HepG2 (cell line): Measurements from ENCODE around the gene GALNT16. TPM values are rescaled to one million over a fixed set of nuclear protein-coding genes. Genes with fewer than 3 reads are reported as not detected.

Experiments used
- ATAC-seq: fragments of 200-7000 bp; cut with Tn5 transposase; 3 replicates; pipeline ENCODE4 v1.9.1; 2020; ENCODE audit warnings: mild to moderate bottlenecking, moderate library complexity
- BruUV-seq: library from RNA; stranded (reverse); fragments of 400-500 nt; replicated peaks from 2 replicates; lab custom pipeline; 2021; lab: Mats Ljungman, UMichigan
- CTCF ChIA-PET: fragments of 300-600 bp; formaldehyde crosslinking; extraction: SDS; loops from one replicate; lab custom pipeline; 2021; ENCODE audit warnings: low total read pairs, inconsistent platforms, low intra/inter-chr PET ratio; lab: Yijun Ruan, JAX
- POLR2A ChIA-PET: fragments of 350-600 bp; sonication (Branson Sonifier 250); formaldehyde crosslinking; loops from one replicate; lab custom pipeline; 2020; ENCODE audit warnings: antibody characterized with exemption, inconsistent platforms; lab: Yijun Ruan, JAX
- DNase-seq: peaks from one replicate; pipeline ENCODE4 v3.0.0-alpha.2; 2015; ENCODE audit warnings: low spot score
- FAIRE-seq: peaks from 3 replicates; lab custom pipeline; 2011; peaks lifted over from hg19 to GRCh38; lab: Jason Lieb, UNC
- H2AFZ ChIP-seq: one replicate; pipeline ENCODE4 v1.6.1; 2011; ENCODE audit warnings: low read length, inconsistent platforms
- H3K27ac ChIP-seq: fragments of 300-600 bp; 3 replicates; pipeline ENCODE4 v1.8.0; 2011; ENCODE audit warnings: mixed run types, mild to moderate bottlenecking, mixed read lengths, low read length, inconsistent platforms; ENCODE audit not compliant: insufficient read depth; ENCODE audit errors: extremely low read length
- H3K27me3 ChIP-seq, 2 experiments: fragments of 200-600 bp in 1 of 2; 2 replicates in 1 of 2; 3 replicates in 1 of 2; pipeline versions ENCODE4 v1.6.0 to v1.8.0; 2011; ENCODE audit warnings: low read length in 2 of 2, mild to moderate bottlenecking in 2 of 2, moderate library complexity in 2 of 2, inconsistent platforms in 1 of 2; ENCODE audit not compliant: insufficient read depth in 2 of 2, control insufficient read depth in 1 of 2
- H3K36me3 ChIP-seq, 2 experiments: fragments of 200-600 bp in 1 of 2; replicated peaks in 1 of 2; 2 replicates in 1 of 2; 3 replicates in 1 of 2; pipeline versions ENCODE4 v1.5.1 to v1.8.0; 2011; ENCODE audit warnings: low read length in 2 of 2, inconsistent platforms in 1 of 2; ENCODE audit not compliant: insufficient read depth in 2 of 2, control insufficient read depth in 1 of 2
- H3K4me1 ChIP-seq: 2 replicates; pipeline ENCODE4 v1.5.1; 2012; ENCODE audit warnings: low read length, inconsistent platforms; ENCODE audit not compliant: insufficient read depth
- H3K4me2 ChIP-seq: 2 replicates; pipeline ENCODE4 v1.6.0; 2011; ENCODE audit warnings: low read depth, low read length, inconsistent platforms
- H3K4me3 ChIP-seq, 3 experiments: fragments of 200-600 bp in 1 of 3; sonication (generic), shearing (Covaris generic) in 1 of 3; replicated peaks in 1 of 3; 2 replicates each; pipeline ENCODE4 v1.5.1; 2011 to 2016; ENCODE audit warnings: low read length in 3 of 3, inconsistent platforms in 2 of 3, low read depth in 2 of 3, mild to moderate bottlenecking in 2 of 3, control low read depth in 1 of 3, mixed read lengths in 1 of 3; ENCODE audit not compliant: insufficient read depth in 1 of 3
- H3K79me2 ChIP-seq: one replicate; pipeline ENCODE4 v1.6.1; 2011; ENCODE audit warnings: low read length, inconsistent platforms; ENCODE audit not compliant: insufficient read depth
- H3K9ac ChIP-seq: 2 replicates; pipeline ENCODE4 v1.6.0; 2011; ENCODE audit warnings: mild to moderate bottlenecking, low read depth, low read length, inconsistent platforms; ENCODE audit not compliant: insufficient read depth
- H3K9me3 ChIP-seq: 2 replicates; pipeline ENCODE4 v1.5.1; 2012; ENCODE audit warnings: mild to moderate bottlenecking, low read length
- H4K20me1 ChIP-seq: 2 replicates; pipeline ENCODE4 v1.6.0; 2011; ENCODE audit warnings: inconsistent platforms, mild to moderate bottlenecking, low read length, moderate library complexity; ENCODE audit not compliant: insufficient read depth
- CBX5 ChIP-seq: sonication (generic); formaldehyde crosslinking; IDR thresholded peaks from 2 replicates; pipeline ENCODE4 v1.4.0; 2020; ENCODE audit warnings: missing genetic modification reagents, borderline replicate concordance
- ISX ChIP-seq: sonication (generic); formaldehyde crosslinking; conservative IDR thresholded peaks from 2 replicates; pipeline ENCODE4 v1.5.0; 2020; ENCODE audit warnings: missing genetic modification reagents
- KLF15 ChIP-seq: sonication (generic); formaldehyde crosslinking; IDR thresholded peaks from 2 replicates; pipeline ENCODE4 v1.8.1; 2023; ENCODE audit warnings: borderline replicate concordance, mild to moderate bottlenecking, inconsistent platforms, missing genetic modification reagents, mixed read lengths
- MIER2 ChIP-seq: IDR thresholded peaks from 2 replicates; pipeline ENCODE4 v1.6.1; 2016; ENCODE audit warnings: missing biosample characterization, missing genetic modification reagents
- NFYB ChIP-seq: sonication (generic); formaldehyde crosslinking; IDR thresholded peaks from 2 replicates; pipeline ENCODE4 v1.4.0; 2020; ENCODE audit warnings: missing genetic modification reagents
- ZNF33B ChIP-seq: sonication (generic); formaldehyde crosslinking; IDR thresholded peaks from 2 replicates; pipeline ENCODE4 v1.5.1; 2020; ENCODE audit warnings: mild to moderate bottlenecking, missing genetic modification reagents
- ZNF34 ChIP-seq: sonication (generic); formaldehyde crosslinking; IDR thresholded peaks from 2 replicates; pipeline ENCODE4 v1.4.0; 2020; ENCODE audit warnings: mild to moderate bottlenecking, missing genetic modification reagents, borderline replicate concordance
- ZNF746 ChIP-seq: sonication (generic); formaldehyde crosslinking; IDR thresholded peaks from 2 replicates; pipeline ENCODE4 v1.8.0; 2022; ENCODE audit warnings: mild to moderate bottlenecking, missing genetic modification reagents
- WGBS: methylation state at CpG from one replicate; pipeline ENCODE4 v1.1.6; 2017; ENCODE audit warnings: low lambda C conversion rate; 5-methylcytosine and 5-hydroxymethylcytosine counted together
- in situ Hi-C: cut with HindIII; loops from 2 replicates; pipeline ENCODE4 v1.10.0; 2017; ENCODE audit warnings: low pct_unique_long_range_greater_than_20kb; ENCODE audit not compliant: extremely low pct_ligation_motif_present
- intact Hi-C: fragments of 100-400 bp; cut with micrococcal nuclease; formaldehyde crosslinking; loops from one replicate; pipeline ENCODE4 v1.10.0; 2022; ENCODE audit not compliant: unreplicated experiment
- polyA plus RNA-seq, 8 experiments: library from polyadenylated mRNA; depleted of rRNA in 3 of 8; stranded (reverse) in 7 of 8; unstranded in 1 of 8; fragments of >200 nt; fragmentation: Illumina TruSeq in 4 of 8; extraction: Trizol in 4 of 8; gene quantifications; 2 replicates each; pipeline versions ENCODE4 v1.2.1 to v1.2.3, GENCODE V29; 2011 to 2016; ENCODE audit warnings: low read depth in 4 of 8, missing spikeins in 1 of 8, mixed read lengths in 1 of 8; ENCODE audit not compliant: insufficient read depth in 1 of 8
- total RNA-seq, 5 experiments: library from RNA; depleted of rRNA; stranded (reverse); fragments of >200 nt; fragmentation: Illumina TruSeq; extraction: Trizol; gene quantifications; 2 replicates each; pipeline ENCODE4 v1.2.3, GENCODE V29; 2016; ENCODE audit warnings: low read depth in 1 of 5
- TF ChIP-seq, protein P1 (sequence below): sonication (generic); formaldehyde crosslinking; IDR thresholded peaks from 2 replicates; pipeline ENCODE4 v1.8.0; 2022; ENCODE audit warnings: low read depth, missing genetic modification reagents
- TF ChIP-seq, protein P2 (sequence below): IDR thresholded peaks from 2 replicates; pipeline ENCODE4 v1.6.1; 2016; ENCODE audit warnings: low read depth, missing genetic modification reagents, missing compliant biosample characterization

The GALNT16 gene
- total and polyA plus RNA-seq, 2 of the 13 experiments (the other 11 are each of a cell fraction or from before 2014, with no cell fraction given), result 0.54 to 0.82 TPM

DNA sequence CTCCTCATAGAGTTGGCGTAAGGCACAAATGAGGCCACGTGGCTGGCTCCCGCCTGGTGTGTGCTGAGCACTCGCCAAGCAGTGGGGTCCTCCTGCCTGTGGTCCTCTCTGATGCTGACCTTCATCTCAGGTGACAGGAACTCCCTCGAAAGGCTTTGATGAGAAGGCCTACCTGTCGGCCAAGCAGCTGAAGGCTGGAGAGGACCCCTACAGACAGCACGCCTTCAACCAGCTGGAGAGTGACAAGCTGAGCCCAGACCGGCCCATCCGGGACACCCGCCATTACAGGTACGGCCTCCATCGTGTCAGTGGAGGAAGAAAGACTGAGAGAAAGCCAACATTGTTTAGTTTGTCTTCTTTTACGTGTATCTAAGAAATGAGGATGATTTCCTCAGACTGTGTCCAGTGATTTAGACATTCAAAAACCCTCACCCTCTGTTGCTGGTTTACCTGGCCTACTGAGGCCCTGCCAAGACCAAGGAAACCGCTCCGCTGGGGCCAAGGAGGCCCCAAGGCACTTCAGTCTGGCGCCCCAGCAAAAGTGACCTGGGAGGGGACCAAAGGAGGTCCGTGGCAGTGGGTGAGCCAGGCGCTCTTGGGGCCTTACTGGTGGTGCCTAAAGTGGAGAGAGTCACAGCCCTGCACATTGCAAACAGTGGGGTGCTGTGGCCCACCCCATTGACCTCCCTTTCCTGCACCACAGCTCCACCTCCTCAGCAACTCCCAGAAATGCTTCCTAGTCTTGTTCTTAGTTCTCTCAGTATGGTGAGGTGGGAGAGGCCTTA, 60.8 kb downstream of the GALNT16 start:
- TF ChIP-seq ZNF746 (CRISPR knock-in tag) (no peak), CBX5 (CRISPR knock-in tag) (no peak), NFYB (CRISPR knock-in tag) (no peak)
- TF ChIP-seq, protein P1, sequence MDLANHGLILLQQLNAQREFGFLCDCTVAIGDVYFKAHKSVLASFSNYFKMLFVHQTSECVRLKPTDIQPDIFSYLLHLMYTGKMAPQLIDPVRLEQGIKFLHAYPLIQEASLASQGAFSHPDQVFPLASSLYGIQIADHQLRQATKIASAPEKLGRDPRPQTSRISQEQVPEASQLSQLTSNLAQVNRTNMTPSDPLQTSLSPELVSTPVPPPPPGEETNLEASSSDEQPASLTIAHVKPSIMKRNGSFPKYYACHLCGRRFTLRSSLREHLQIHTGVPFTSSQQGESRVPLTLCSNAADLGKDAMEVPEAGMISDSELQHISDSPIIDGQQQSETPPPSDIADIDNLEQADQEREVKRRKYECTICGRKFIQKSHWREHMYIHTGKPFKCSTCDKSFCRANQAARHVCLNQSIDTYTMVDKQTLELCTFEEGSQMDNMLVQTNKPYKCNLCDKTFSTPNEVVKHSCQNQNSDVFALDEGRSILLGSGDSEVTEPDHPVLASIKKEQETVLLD (CRISPR knock-in tag), result no peak
- in situ Hi-C loops (no loop called here), intact Hi-C loops (no loop called here)
- H3K27me3 ChIP-seq, result peaks cover 0 to 26% of the 10 kb centered on the region in 2 experiments; a peak in 2 of 5 replicates
- H3K79me2 ChIP-seq, result no peaks in the 10 kb centered on the region
- H3K27ac ChIP-seq, result no peak overlapping the region
- 54% methylated on average over 17 of the region's 18 CpGs for WGBS
- H2AFZ ChIP-seq, result no peak overlapping the region
- no peak overlapping the region for H3K9ac ChIP-seq
- BruUV-seq, result no TSS peak
- no peaks in the 10 kb centered on the region for H3K4me1 ChIP-seq
- ATAC-seq (no peak), FAIRE-seq (no peak), DNase-seq (no peak)
- H4K20me1 ChIP-seq, result no peaks in the 10 kb centered on the region
- H3K9me3 ChIP-seq, result no peaks in the 10 kb centered on the region
- no peak overlapping the region for H3K4me2 ChIP-seq
- H3K4me3 ChIP-seq, result no peak overlapping the region
- ChIA-PET CTCF (no interaction called here), POLR2A (no interaction called here)
- H3K36me3 ChIP-seq, result no peaks in the 10 kb centered on the region

DNA sequence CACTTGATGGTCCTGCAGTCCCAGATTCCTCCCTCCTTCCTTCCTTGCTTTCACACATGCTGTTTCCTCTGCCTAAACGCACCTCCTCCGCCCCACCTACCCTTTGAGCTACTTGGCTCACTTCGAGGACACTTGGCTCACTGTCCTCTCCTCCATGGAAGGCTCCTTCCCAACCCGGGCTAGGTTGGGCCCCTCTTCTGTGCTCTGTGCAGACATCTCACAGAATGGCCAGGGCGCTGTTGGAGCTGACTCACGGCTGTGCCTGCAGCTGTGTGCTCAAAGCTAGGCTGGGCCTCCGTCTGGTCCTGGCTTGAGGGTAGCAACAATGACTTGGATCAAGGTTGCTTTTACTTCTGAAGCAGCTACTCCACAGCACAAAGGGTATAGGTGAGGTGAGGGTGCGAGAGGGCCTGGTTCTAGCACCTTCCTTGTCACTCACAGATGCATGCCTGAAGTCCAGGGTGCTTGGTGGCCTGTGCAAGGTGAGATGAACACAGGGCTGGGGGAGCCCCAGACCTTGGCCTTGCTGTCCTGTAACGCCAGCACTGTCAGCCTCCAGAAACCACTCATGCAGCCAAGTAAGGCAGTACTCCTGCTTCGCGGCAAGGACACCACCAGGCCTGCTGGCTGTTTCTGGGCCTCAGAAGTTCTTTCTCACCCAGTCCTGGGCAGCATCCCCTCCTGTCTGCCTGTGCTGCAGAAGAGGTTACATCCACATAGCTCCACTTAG, 61.8 kb downstream of the GALNT16 start:
- intact Hi-C loops (no loop called here), in situ Hi-C loops (no loop called here)
- Histone ChIP-seq H3K27me3 (peaks cover 0 to 26% of the 10 kb centered on the region in 2 experiments; a peak in 2 of 5 replicates), H3K4me1 (no peaks in the 10 kb centered on the region), H3K36me3 (no peaks in the 10 kb centered on the region), H3K9me3 (no peaks in the 10 kb centered on the region), H3K27ac (no peak overlapping the region), H3K9ac (no peak overlapping the region), H2AFZ (no peak overlapping the region), H3K79me2 (no peaks in the 10 kb centered on the region), H3K4me3 (no peak overlapping the region), H3K4me2 (no peak overlapping the region), H4K20me1 (no peaks in the 10 kb centered on the region)
- WGBS, result 14% methylated on average over 8 of the region's 11 CpGs
- DNase-seq (no peak), ATAC-seq (peak; percentile 37), FAIRE-seq (no peak)
- POLR2A ChIA-PET, result no interaction called here
- CTCF ChIA-PET, result no interaction called here
- BruUV-seq, result no TSS peak
- TF ChIP-seq ZNF33B (CRISPR knock-in tag), result no peak
- TF ChIP-seq, protein P2, sequence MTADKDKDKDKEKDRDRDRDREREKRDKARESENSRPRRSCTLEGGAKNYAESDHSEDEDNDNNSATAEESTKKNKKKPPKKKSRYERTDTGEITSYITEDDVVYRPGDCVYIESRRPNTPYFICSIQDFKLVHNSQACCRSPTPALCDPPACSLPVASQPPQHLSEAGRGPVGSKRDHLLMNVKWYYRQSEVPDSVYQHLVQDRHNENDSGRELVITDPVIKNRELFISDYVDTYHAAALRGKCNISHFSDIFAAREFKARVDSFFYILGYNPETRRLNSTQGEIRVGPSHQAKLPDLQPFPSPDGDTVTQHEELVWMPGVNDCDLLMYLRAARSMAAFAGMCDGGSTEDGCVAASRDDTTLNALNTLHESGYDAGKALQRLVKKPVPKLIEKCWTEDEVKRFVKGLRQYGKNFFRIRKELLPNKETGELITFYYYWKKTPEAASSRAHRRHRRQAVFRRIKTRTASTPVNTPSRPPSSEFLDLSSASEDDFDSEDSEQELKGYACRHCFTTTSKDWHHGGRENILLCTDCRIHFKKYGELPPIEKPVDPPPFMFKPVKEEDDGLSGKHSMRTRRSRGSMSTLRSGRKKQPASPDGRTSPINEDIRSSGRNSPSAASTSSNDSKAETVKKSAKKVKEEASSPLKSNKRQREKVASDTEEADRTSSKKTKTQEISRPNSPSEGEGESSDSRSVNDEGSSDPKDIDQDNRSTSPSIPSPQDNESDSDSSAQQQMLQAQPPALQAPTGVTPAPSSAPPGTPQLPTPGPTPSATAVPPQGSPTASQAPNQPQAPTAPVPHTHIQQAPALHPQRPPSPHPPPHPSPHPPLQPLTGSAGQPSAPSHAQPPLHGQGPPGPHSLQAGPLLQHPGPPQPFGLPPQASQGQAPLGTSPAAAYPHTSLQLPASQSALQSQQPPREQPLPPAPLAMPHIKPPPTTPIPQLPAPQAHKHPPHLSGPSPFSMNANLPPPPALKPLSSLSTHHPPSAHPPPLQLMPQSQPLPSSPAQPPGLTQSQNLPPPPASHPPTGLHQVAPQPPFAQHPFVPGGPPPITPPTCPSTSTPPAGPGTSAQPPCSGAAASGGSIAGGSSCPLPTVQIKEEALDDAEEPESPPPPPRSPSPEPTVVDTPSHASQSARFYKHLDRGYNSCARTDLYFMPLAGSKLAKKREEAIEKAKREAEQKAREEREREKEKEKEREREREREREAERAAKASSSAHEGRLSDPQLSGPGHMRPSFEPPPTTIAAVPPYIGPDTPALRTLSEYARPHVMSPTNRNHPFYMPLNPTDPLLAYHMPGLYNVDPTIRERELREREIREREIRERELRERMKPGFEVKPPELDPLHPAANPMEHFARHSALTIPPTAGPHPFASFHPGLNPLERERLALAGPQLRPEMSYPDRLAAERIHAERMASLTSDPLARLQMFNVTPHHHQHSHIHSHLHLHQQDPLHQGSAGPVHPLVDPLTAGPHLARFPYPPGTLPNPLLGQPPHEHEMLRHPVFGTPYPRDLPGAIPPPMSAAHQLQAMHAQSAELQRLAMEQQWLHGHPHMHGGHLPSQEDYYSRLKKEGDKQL (CRISPR knock-in tag), result no peak
- no peak for TF ChIP-seq MIER2 (CRISPR knock-in tag)
- no peak for TF ChIP-seq ZNF34 (CRISPR knock-in tag)
- no peak for TF ChIP-seq KLF15 (CRISPR knock-in tag)
- TF ChIP-seq ISX (CRISPR knock-in tag), result no peak
